Muscle layer of colon (tissue), 2 donors: ENCODE data around the gene TYRO3.
"Not testable (repeated sequence)": the region's sequence is repeated elsewhere in the genome, so short reads cannot be mapped to it uniquely, and the experiment has no call there.

Source experiments
- H3K27ac ChIP-seq: one replicate; pipeline ENCODE4 v1.7.0; 2013; ENCODE audit warnings: low read depth, mild to moderate bottlenecking, low read length, moderate library complexity
- H3K27me3 ChIP-seq, 2 donors: one replicate each; pipeline ENCODE4 v1.7.0; 2013; ENCODE audit warnings: low read length in 2 of 2, mild to moderate bottlenecking in 2 of 2; ENCODE audit not compliant: insufficient read depth in 2 of 2, control insufficient read depth in 1 of 2
- H3K36me3 ChIP-seq: one replicate; pipeline ENCODE4 v1.7.0; 2013; ENCODE audit warnings: mild to moderate bottlenecking, low read length; ENCODE audit not compliant: insufficient read depth
- H3K4me1 ChIP-seq: one replicate; pipeline ENCODE4 v1.7.0; 2013; ENCODE audit warnings: mild to moderate bottlenecking, low read length; ENCODE audit not compliant: insufficient read depth
- H3K4me3 ChIP-seq, 2 donors: one replicate each; pipeline ENCODE4 v1.7.0; 2013; ENCODE audit warnings: low read length in 2 of 2, low read depth in 1 of 2, mild to moderate bottlenecking in 1 of 2, moderate library complexity in 1 of 2
- H3K9ac ChIP-seq: one replicate; pipeline ENCODE4 v1.7.0; 2013; ENCODE audit warnings: low read length
- H3K9me3 ChIP-seq: one replicate; pipeline ENCODE4 v1.7.0; 2013; ENCODE audit warnings: mild to moderate bottlenecking, low read length
- donor health status: abdominal sarcoma.
- donor health status: Adenocarcinoma of cecum.

The TYRO3 gene

GRCh38 chr15:41565702-41566101 is 6.7 kb downstream of the TYRO3 start:
- no peak overlapping the region for H3K4me3 ChIP-seq
- H3K36me3 ChIP-seq = no peaks in the 10 kb centered on the region
- no peak overlapping the region for H3K9ac ChIP-seq
- H3K27ac ChIP-seq = no peak overlapping the region
- H3K4me1 ChIP-seq = no peaks in the 10 kb centered on the region
- no peaks in the 10 kb centered on the region for H3K9me3 ChIP-seq
- no peaks in the 10 kb centered on the region for H3K27me3 ChIP-seq

- H3K36me3 ChIP-seq = peaks cover under 1% of the 10 kb centered on the region
- no peak overlapping the region for H3K9ac ChIP-seq
- H3K9me3 ChIP-seq = no peaks in the 10 kb centered on the region
- no peak overlapping the region for H3K4me3 ChIP-seq
- H3K27ac ChIP-seq = no peak overlapping the region
- no peaks in the 10 kb centered on the region for H3K27me3 ChIP-seq
- no peaks in the 10 kb centered on the region for H3K4me1 ChIP-seq
Observed at GRCh38 chr15:41566121-41566885, 7.3 kb downstream of the TYRO3 start.

GRCh38 chr15:41567261-41567660 is 8.2 kb downstream of the TYRO3 start:
- Histone ChIP-seq H3K4me1 (no peaks in the 10 kb centered on the region), H3K27me3 (no peaks in the 10 kb centered on the region), H3K4me3 (no peak overlapping the region), H3K36me3 (peaks cover 5% of the 10 kb centered on the region), H3K27ac (no peak overlapping the region), H3K9me3 (no peaks in the 10 kb centered on the region), H3K9ac (no peak overlapping the region)

DNA sequence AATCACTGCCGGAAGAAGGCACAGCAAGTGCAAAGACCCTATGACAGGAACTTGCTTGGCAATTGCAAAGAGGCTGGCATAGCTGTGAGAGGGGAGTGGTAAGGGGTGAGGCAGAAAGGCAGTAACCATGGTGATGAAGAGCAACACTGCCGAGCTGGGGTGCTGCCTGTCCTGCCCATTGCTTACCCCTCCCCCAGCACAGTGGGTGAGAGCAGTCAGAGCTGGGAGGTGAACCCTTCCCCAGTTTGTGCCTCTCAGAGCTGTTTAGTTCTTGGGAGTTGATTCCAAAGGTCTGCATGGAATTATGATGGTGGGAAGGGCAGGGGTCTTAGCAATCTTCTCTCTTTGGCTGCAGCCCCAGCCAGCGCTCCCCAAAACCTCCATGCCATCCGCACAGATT is 8.8 kb downstream of the TYRO3 start:
- H3K27me3 ChIP-seq = no peaks in the 10 kb centered on the region
- H3K4me3 ChIP-seq = no peak overlapping the region
- H3K36me3 ChIP-seq = peaks cover 5% of the 10 kb centered on the region
- no peaks in the 10 kb centered on the region for H3K9me3 ChIP-seq
- no peak overlapping the region for H3K9ac ChIP-seq
- no peaks in the 10 kb centered on the region for H3K4me1 ChIP-seq
- H3K27ac ChIP-seq = no peak overlapping the region

GRCh38 chr15:41568350-41569017 is 9.5 kb downstream of the TYRO3 start:
- H3K27me3 ChIP-seq = no peaks in the 10 kb centered on the region
- no peak overlapping the region for H3K27ac ChIP-seq
- peaks cover 5% of the 10 kb centered on the region for H3K36me3 ChIP-seq
- H3K4me1 ChIP-seq = no peaks in the 10 kb centered on the region
- no peak overlapping the region for H3K9ac ChIP-seq
- no peaks in the 10 kb centered on the region for H3K9me3 ChIP-seq
- H3K4me3 ChIP-seq = no peak overlapping the region

GRCh38 chr15:41569232-41569631 is 10.2 kb downstream of the TYRO3 start:
- not testable (repeated sequence) for H3K4me1 ChIP-seq, H3K27ac ChIP-seq, H3K9ac ChIP-seq, H3K36me3 ChIP-seq, H3K27me3 ChIP-seq, H3K9me3 ChIP-seq, H3K4me3 ChIP-seq

GRCh38 chr15:41570764-41571163 is 11.8 kb downstream of the TYRO3 start:
- no peaks in the 10 kb centered on the region for H3K27me3 ChIP-seq
- no peak overlapping the region for H3K4me3 ChIP-seq
- H3K4me1 ChIP-seq = no peaks in the 10 kb centered on the region
- H3K27ac ChIP-seq = no peak overlapping the region
- H3K9ac ChIP-seq = no peak overlapping the region
- no peaks in the 10 kb centered on the region for H3K9me3 ChIP-seq
- peaks cover 5% of the 10 kb centered on the region for H3K36me3 ChIP-seq

DNA sequence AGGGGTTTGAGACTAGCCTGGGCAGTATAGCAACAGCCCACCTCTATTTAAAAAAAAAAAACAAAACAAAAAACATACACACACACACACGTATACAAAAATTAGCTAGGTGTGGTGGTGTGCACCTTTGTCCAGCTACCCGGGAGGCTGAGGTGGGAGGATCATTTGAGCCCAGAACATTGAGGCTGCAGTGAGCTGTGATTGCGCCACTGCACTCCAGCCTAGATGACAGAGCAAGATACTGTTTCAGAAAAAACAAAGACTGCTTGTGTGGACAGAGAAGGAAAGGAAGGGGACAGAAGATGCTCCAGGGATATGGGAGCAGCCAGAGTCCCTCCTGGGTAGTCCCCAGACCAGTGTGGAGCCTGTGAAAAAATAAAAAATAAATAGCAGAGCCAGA is 12.9 kb downstream of the TYRO3 start:
- H3K27me3 ChIP-seq = no peaks in the 10 kb centered on the region
- H3K4me3 ChIP-seq = no peak overlapping the region
- no peak overlapping the region for H3K27ac ChIP-seq
- H3K4me1 ChIP-seq = no peaks in the 10 kb centered on the region
- no peaks in the 10 kb centered on the region for H3K9me3 ChIP-seq
- H3K9ac ChIP-seq = no peak overlapping the region
- peaks cover 5% of the 10 kb centered on the region for H3K36me3 ChIP-seq

DNA sequence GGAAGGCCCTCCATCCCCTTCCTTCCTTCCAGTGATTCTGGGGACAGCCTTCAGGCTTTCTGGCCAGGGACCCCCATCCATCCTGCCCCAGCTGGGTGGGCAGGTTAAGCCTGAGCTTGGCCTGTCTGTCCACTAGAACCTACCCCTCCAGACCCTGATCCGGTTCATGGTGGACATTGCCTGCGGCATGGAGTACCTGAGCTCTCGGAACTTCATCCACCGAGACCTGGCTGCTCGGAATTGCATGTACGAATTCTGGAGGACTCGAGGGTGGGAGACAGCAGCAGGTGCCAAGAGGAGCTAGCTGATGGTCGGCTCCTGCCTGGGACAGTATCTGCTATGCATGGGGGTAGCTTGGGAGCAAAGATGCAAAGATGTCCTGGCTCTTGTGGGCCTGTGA is 13.9 kb downstream of the TYRO3 start:
- H3K27ac ChIP-seq = no peak overlapping the region
- H3K4me3 ChIP-seq = no peak overlapping the region
- H3K4me1 ChIP-seq = no peaks in the 10 kb centered on the region
- no peaks in the 10 kb centered on the region for H3K27me3 ChIP-seq
- H3K9ac ChIP-seq = no peak overlapping the region
- no peaks in the 10 kb centered on the region for H3K9me3 ChIP-seq
- H3K36me3 ChIP-seq = peaks cover 5% of the 10 kb centered on the region

DNA sequence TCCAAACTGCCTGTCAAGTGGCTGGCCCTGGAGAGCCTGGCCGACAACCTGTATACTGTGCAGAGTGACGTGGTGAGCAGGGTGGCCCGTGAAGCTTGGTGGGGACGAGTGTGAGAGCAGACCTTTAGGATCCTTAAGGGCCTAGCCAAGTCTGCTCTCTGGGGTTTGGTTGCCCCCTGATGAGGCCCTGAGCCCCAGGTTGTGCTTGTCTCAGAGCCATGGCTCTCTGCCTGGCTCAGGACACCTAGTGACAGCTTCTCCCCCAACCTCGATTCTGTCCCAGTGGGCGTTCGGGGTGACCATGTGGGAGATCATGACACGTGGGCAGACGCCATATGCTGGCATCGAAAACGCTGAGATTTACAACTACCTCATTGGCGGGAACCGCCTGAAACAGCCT is 14.4 kb downstream of the TYRO3 start:
- H3K27ac ChIP-seq = no peak overlapping the region
- H3K4me3 ChIP-seq = no peak overlapping the region
- H3K36me3 ChIP-seq = peaks cover 5% of the 10 kb centered on the region
- H3K27me3 ChIP-seq = no peaks in the 10 kb centered on the region
- no peaks in the 10 kb centered on the region for H3K4me1 ChIP-seq
- no peak overlapping the region for H3K9ac ChIP-seq
- no peaks in the 10 kb centered on the region for H3K9me3 ChIP-seq

- Histone ChIP-seq H3K9ac (no peak overlapping the region), H3K27me3 (no peaks in the 10 kb centered on the region), H3K36me3 (peaks cover 5% of the 10 kb centered on the region), H3K27ac (no peak overlapping the region), H3K4me1 (no peaks in the 10 kb centered on the region), H3K4me3 (no peak overlapping the region), H3K9me3 (no peaks in the 10 kb centered on the region)
Observed at GRCh38 chr15:41574158-41574557, 15.1 kb downstream of the TYRO3 start.

GRCh38 chr15:41575282-41575681 is 16.3 kb downstream of the TYRO3 start:
- H3K27me3 ChIP-seq = no peaks in the 10 kb centered on the region
- no peaks in the 10 kb centered on the region for H3K9me3 ChIP-seq
- no peak overlapping the region for H3K9ac ChIP-seq
- no peak overlapping the region for H3K4me3 ChIP-seq
- no peaks in the 10 kb centered on the region for H3K4me1 ChIP-seq
- peaks cover 5% of the 10 kb centered on the region for H3K36me3 ChIP-seq
- no peak overlapping the region for H3K27ac ChIP-seq
